GM12878 (cell line): ENCODE data around the gene TMEM181. TPM values are rescaled to one million over a fixed set of nuclear protein-coding genes. Genes with fewer than 3 reads are reported as not detected.

Experiments used
- ATAC-seq: fragments of 200-7000 bp; cut with Tn5 transposase; 3 replicates; pipeline ENCODE4 v1.9.1; 2020; ENCODE audit warnings: mild to moderate bottlenecking, moderate library complexity
- BruUV-seq: library from RNA; stranded (reverse); fragments of 400-500 nt; replicated peaks from 2 replicates; lab custom pipeline; 2021; lab: Mats Ljungman, UMichigan
- CTCF ChIA-PET: fragments of 300-600 bp; sonication (Branson Sonifier 250); formaldehyde crosslinking; extraction: SDS; loops from one replicate; lab custom pipeline; 2021; ENCODE audit warnings: inconsistent platforms; lab: Yijun Ruan, JAX
- POLR2A ChIA-PET: fragments of 350-600 bp; formaldehyde crosslinking; extraction: SDS; loops from one replicate; lab custom pipeline; 2021; ENCODE audit warnings: inconsistent platforms; lab: Charles Lee
- RAD21 ChIA-PET: fragments of 300-600 bp; sonication (Branson Sonifier 250); formaldehyde crosslinking; loops from one replicate; lab custom pipeline; 2023; ENCODE audit warnings: antibody characterized with exemption; ENCODE audit not compliant: unreplicated experiment; lab: Charles Lee
- SMC1A ChIA-PET: fragments of 300-600 bp; sonication (Branson Sonifier 250); formaldehyde crosslinking; loops from one replicate; lab custom pipeline; 2023; ENCODE audit not compliant: unreplicated experiment, uncharacterized antibody; lab: Charles Lee
- DNase-seq: peaks from one replicate; pipeline ENCODE4 v3.0.0-alpha.2; 2011; ENCODE audit warnings: low read depth, low spot score
- FAIRE-seq: peaks from 3 replicates; lab custom pipeline; 2011; peaks lifted over from hg19 to GRCh38; lab: Jason Lieb, UNC
- H2AFZ ChIP-seq: 2 replicates; pipeline ENCODE4 v1.6.0; 2011; ENCODE audit warnings: low read depth, low read length, control low read depth; ENCODE audit not compliant: control insufficient read depth
- H3K27ac ChIP-seq: 2 replicates; pipeline ENCODE4 v1.5.1; 2011; ENCODE audit warnings: control low read depth; ENCODE audit not compliant: control insufficient read depth, insufficient read depth
- H3K27me3 ChIP-seq, 2 experiments: replicated peaks in 1 of 2; 2 replicates each; pipeline versions ENCODE4 v1.6.0 to v1.6.1; 2011; ENCODE audit warnings: low read length in 1 of 2; ENCODE audit not compliant: control insufficient read depth in 2 of 2, insufficient read depth in 2 of 2
- H3K36me3 ChIP-seq, 2 experiments: 2 replicates each; pipeline ENCODE4 v1.5.1; 2011; ENCODE audit warnings: low read length in 1 of 2; ENCODE audit not compliant: control insufficient read depth in 2 of 2, insufficient read depth in 2 of 2
- H3K4me1 ChIP-seq: 2 replicates; pipeline ENCODE4 v1.6.1; 2011; ENCODE audit warnings: mild to moderate bottlenecking, low read length, moderate library complexity, mixed read lengths; ENCODE audit not compliant: control insufficient read depth, insufficient read depth
- H3K4me2 ChIP-seq: 2 replicates; pipeline ENCODE4 v1.6.0; 2011; ENCODE audit warnings: control low read depth; ENCODE audit not compliant: control insufficient read depth, insufficient read depth
- H3K4me3 ChIP-seq: fragments of 200-600 bp; sonication (generic); 2 replicates; pipeline ENCODE4 v1.5.1; 2016
- H3K79me2 ChIP-seq: 2 replicates; pipeline ENCODE4 v1.6.0; 2011; ENCODE audit warnings: low read length; ENCODE audit not compliant: control insufficient read depth, insufficient read depth
- H3K9ac ChIP-seq: 2 replicates; pipeline ENCODE4 v1.8.0; 2011; ENCODE audit warnings: low read length, control low read depth, mixed read lengths; ENCODE audit not compliant: control insufficient read depth, insufficient read depth
- H3K9me3 ChIP-seq: replicated peaks from 3 replicates; pipeline ENCODE4 v1.5.1; 2011; ENCODE audit warnings: mild to moderate bottlenecking, low read length; ENCODE audit not compliant: control insufficient read depth, insufficient read depth
- H4K20me1 ChIP-seq: 2 replicates; pipeline ENCODE4 v1.6.0; 2011; ENCODE audit not compliant: control insufficient read depth, insufficient read depth
- JUND ChIP-seq: IDR thresholded peaks from 2 replicates; pipeline ENCODE4 v1.6.1; 2012; ENCODE audit warnings: low read depth, mild to moderate bottlenecking, low read length, improper control_type of control experiment, moderate library complexity
- TBL1XR1 ChIP-seq: IDR thresholded peaks from 2 replicates; pipeline ENCODE4 v1.6.1; 2012; ENCODE audit warnings: low read depth, low read length, improper control_type of control experiment
- YBX1 ChIP-seq: fragments of 450-650 bp; IDR thresholded peaks from 2 replicates; pipeline ENCODE4 v1.6.1; 2016; ENCODE audit warnings: antibody characterized with exemption
- YY1 ChIP-seq: IDR thresholded peaks from 2 replicates; pipeline ENCODE4 v1.6.1; 2011; ENCODE audit warnings: low read depth, mild to moderate bottlenecking, low read length
- ZNF274 ChIP-seq: IDR thresholded peaks from one replicate; pipeline ENCODE4 v1.8.0; 2011; ENCODE audit not compliant: insufficient read length, insufficient read depth
- WGBS: methylation state at CpG from one replicate; pipeline ENCODE4 v1.1.6; 2016; ENCODE audit warnings: low lambda C conversion rate; ENCODE audit not compliant: insufficient replicate concordance, insufficient coverage; ENCODE audit errors: missing lambda C conversion rate; 5-methylcytosine and 5-hydroxymethylcytosine counted together
- in situ Hi-C: fragments of 300-500 bp; cut with MboI; formaldehyde crosslinking; loops from 9 replicates; pipeline ENCODE4 v1.14.3; 2018; ENCODE audit warnings: mixed read lengths
- intact Hi-C: fragments of 100-400 bp; cut with micrococcal nuclease; formaldehyde crosslinking; loops from one replicate; pipeline ENCODE4 v1.14.2; 2022; ENCODE audit not compliant: unreplicated experiment
- polyA plus RNA-seq, 11 experiments: library from polyadenylated mRNA; depleted of rRNA in 4 of 11; unstranded in 6 of 11; stranded (reverse) in 5 of 11; fragments of >200 nt; fragmentation: Nextera tagmentation in 4 of 11; fragmentation: Illumina TruSeq in 1 of 11; extraction: Ambion mirVana in 4 of 11; extraction: Trizol in 1 of 11; gene quantifications; 1 replicate in 1 of 11; 2 replicates in 10 of 11; pipeline versions ENCODE4 v1.2.1 to v1.2.3, GENCODE V29; 2011 to 2016; ENCODE audit warnings: inconsistent platforms in 2 of 11, missing spikeins in 2 of 11, low read depth in 1 of 11
- total RNA-seq, 4 experiments: library from RNA; depleted of rRNA in 3 of 4; stranded (reverse); fragments of >200 nt in 3 of 4; fragmentation: Illumina TruSeq in 1 of 4; extraction: Trizol in 1 of 4; gene quantifications; 2 replicates each; pipeline versions ENCODE4 v1.2.1 to v1.2.3, GENCODE V29; 2013 to 2021
- TF ChIP-seq, protein P1 (sequence below): IDR thresholded peaks from 2 replicates; pipeline ENCODE4 v1.6.1; 2011; ENCODE audit warnings: borderline replicate concordance, low read depth, mild to moderate bottlenecking, moderate library complexity, mixed read lengths, low read length; ENCODE audit not compliant: insufficient read depth; ENCODE audit errors: extremely low read length
- TF ChIP-seq, protein P2 (sequence below): fragments of 450-650 bp; IDR thresholded peaks from 2 replicates; pipeline ENCODE4 v1.6.1; 2017; ENCODE audit warnings: mild to moderate bottlenecking, low read depth, inconsistent platforms; ENCODE audit not compliant: poor library complexity, severe bottlenecking

The TMEM181 gene
- total and polyA plus RNA-seq, 10 of the 15 experiments (the other 5 are each of a cell fraction or from before 2014, with no cell fraction given), result 1.5 to 7.9 (median 5.2) TPM

DNA sequence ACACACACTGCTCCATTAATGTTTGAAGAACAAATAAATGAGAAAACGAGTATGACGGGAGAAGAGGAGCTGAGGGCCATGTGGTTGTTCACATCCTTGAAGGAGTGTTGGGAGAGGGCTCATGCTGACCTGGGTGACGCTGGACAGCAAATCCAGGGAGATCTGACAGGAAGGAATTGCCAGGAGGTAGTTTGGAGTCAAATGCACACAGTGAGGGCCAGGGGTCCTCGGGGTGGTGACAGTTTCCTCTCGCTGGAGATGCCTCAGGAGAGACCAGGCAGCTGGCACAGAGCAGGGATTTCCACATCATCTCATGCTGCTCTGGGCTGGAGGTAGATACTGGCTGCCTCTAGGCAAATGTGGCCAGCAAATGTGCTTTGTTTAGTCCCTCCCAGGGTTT is 2.0 kb upstream of the TMEM181 start:
- Histone ChIP-seq H3K27me3 (no peaks in the 10 kb centered on the region), H3K79me2 (peaks cover 14% of the 10 kb centered on the region), H2AFZ (no peak overlapping the region), H4K20me1 (no peaks in the 10 kb centered on the region), H3K27ac (no peak overlapping the region), H3K4me3 (no peak overlapping the region), H3K9ac (no peak overlapping the region), H3K9me3 (no peaks in the 10 kb centered on the region), H3K4me2 (no peak overlapping the region), H3K36me3 (no peaks in the 10 kb centered on the region), H3K4me1 (peaks cover 12% of the 10 kb centered on the region)
- TF ChIP-seq ZNF274 (no peak), JUND (no peak), YY1 (no peak), TBL1XR1 (no peak), YBX1 (no peak)
- TF ChIP-seq, protein P1, sequence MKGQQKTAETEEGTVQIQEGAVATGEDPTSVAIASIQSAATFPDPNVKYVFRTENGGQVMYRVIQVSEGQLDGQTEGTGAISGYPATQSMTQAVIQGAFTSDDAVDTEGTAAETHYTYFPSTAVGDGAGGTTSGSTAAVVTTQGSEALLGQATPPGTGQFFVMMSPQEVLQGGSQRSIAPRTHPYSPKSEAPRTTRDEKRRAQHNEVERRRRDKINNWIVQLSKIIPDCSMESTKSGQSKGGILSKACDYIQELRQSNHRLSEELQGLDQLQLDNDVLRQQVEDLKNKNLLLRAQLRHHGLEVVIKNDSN, result no peak
- TF ChIP-seq, protein P2, sequence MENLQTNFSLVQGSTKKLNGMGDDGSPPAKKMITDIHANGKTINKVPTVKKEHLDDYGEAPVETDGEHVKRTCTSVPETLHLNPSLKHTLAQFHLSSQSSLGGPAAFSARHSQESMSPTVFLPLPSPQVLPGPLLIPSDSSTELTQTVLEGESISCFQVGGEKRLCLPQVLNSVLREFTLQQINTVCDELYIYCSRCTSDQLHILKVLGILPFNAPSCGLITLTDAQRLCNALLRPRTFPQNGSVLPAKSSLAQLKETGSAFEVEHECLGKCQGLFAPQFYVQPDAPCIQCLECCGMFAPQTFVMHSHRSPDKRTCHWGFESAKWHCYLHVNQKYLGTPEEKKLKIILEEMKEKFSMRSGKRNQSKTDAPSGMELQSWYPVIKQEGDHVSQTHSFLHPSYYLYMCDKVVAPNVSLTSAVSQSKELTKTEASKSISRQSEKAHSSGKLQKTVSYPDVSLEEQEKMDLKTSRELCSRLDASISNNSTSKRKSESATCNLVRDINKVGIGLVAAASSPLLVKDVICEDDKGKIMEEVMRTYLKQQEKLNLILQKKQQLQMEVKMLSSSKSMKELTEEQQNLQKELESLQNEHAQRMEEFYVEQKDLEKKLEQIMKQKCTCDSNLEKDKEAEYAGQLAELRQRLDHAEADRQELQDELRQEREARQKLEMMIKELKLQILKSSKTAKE, result no peak
- FAIRE-seq, result no peak
- POLR2A ChIA-PET, result interaction anchor here (1.0 to 1.4 kb wide), 2 partner anchors 10 to 14 kb away, joined by 3 read pairs; no protein-coding TSS in a partner anchor
- no peak for DNase-seq
- intact Hi-C loops, result no loop called here
- in situ Hi-C loops, result no loop called here
- RAD21 ChIA-PET, result interaction anchor here (1.2 to 1.7 kb wide), 2 partner anchors 39 to 48 kb away, joined by 3 to 5 read pairs; no protein-coding TSS in a partner anchor
- BruUV-seq, result no TSS peak
- no peak for ATAC-seq
- SMC1A ChIA-PET, result interaction anchor here (1.4 to 2.1 kb wide), 3 partner anchors 39 to 337 kb away, joined by 3 to 7 read pairs (median 4); no protein-coding TSS in a partner anchor
- CTCF ChIA-PET, result interaction anchor here (0.6 to 3.6 kb wide), 6 partner anchors 38 to 344 kb away, joined by 3 to 22 read pairs (median 4); no protein-coding TSS in a partner anchor
- 83% methylated on average over 5 of the region's 5 CpGs for WGBS
